ENCODE results near the gene HPSE2. TPM values are rescaled to one million over a fixed set of nuclear protein-coding genes. Genes with fewer than 3 reads are reported as not detected.

Gene HPSE2
- total RNA-seq, 4 donors from 2014 or later = 32.3 to 70.0 (median 43.6) TPM

DNA sequence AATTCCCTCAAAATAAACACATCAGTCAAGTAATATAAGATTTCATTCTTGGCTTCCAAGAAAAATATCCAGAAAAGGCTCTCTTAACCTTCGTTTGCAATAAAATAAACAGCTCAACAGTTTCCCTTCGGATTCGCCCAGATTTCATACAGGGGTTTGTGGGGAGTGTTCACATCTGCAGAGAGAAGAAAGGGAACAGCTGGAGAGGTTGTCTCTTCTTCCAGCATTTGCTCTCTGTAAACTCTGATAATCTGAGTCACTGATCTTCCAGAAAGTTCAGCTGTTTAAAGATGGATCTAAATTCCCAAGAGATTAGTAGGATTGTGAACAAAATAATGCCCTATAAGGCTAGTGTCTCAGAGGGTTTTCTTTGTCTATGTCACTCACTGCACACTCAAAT, 277.9 kb downstream of the HPSE2 start:
- 23% methylated on average over 3 of the region's 3 CpGs for WGBS
- DNase-seq (ENCODE audit: extremely low spot score) = no peak
- Histone ChIP-seq H3K9me3 (no peaks in the 10 kb centered on the region), H3K27ac (replicated peaks in 1 of 4) (peak overlapping the region; percentile 67 to 77 (median 72)), H3K4me3 (no peak overlapping the region), H3K36me3 (no peaks in the 10 kb centered on the region), H3K4me1 (peaks cover 0 to 41% (median 40%) of the 10 kb centered on the region in 4 donors), H3K27me3 (no peaks in the 10 kb centered on the region)
- TF ChIP-seq, protein P1, sequence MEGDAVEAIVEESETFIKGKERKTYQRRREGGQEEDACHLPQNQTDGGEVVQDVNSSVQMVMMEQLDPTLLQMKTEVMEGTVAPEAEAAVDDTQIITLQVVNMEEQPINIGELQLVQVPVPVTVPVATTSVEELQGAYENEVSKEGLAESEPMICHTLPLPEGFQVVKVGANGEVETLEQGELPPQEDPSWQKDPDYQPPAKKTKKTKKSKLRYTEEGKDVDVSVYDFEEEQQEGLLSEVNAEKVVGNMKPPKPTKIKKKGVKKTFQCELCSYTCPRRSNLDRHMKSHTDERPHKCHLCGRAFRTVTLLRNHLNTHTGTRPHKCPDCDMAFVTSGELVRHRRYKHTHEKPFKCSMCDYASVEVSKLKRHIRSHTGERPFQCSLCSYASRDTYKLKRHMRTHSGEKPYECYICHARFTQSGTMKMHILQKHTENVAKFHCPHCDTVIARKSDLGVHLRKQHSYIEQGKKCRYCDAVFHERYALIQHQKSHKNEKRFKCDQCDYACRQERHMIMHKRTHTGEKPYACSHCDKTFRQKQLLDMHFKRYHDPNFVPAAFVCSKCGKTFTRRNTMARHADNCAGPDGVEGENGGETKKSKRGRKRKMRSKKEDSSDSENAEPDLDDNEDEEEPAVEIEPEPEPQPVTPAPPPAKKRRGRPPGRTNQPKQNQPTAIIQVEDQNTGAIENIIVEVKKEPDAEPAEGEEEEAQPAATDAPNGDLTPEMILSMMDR (IDR thresholded peaks at IDR 0.05) = no peak
- TF ChIP-seq POLR2AphosphoS5 (IDR thresholded peaks at IDR 0.05) = no peak
- no peak for TF ChIP-seq EP300 (IDR thresholded peaks at IDR 0.05)
- TF ChIP-seq POLR2A (IDR thresholded peaks at IDR 0.05; ENCODE audit: low read depth) = no peak
- intact Hi-C loops (cut with DNase I) = no loop called here

GRCh38 chr10:98956576-98957260, 278.9 kb downstream of the HPSE2 start:
- WGBS = 52% methylated on average over 4 of the region's 4 CpGs

DNA sequence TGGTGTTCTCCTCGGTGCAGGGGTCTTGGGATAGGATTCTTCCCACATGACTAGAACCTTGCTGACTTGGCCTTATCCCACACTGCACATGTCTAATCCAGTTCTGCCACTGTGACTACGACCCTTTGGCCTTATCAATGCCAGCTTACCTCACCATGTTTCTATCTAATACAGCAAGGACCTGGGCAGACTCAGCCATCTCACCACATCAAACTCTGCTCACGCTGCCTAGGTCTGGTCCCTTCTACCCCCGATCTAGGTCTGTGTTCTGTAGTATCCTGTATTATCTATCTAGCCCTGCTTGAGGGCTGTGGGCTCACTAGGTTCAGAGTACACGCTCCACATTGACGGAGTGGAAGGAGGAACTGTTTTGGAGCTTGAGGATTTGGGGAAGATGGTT, 282.4 kb downstream of the HPSE2 start:
- H3K27me3 ChIP-seq = no peaks in the 10 kb centered on the region
- TF ChIP-seq POLR2A (IDR thresholded peaks at IDR 0.05; ENCODE audit: low read depth) (no peak), EP300 (IDR thresholded peaks at IDR 0.05) (no peak), POLR2AphosphoS5 (IDR thresholded peaks at IDR 0.05) (no peak)
- TF ChIP-seq, protein P1 (IDR thresholded peaks at IDR 0.05) = no peak
- no peak overlapping the region for H3K27ac ChIP-seq (replicated peaks in 1 of 4)
- H3K4me1 ChIP-seq = peaks cover 0 to 46% (median 28%) of the 10 kb centered on the region in 4 donors
- H3K9me3 ChIP-seq = no peaks in the 10 kb centered on the region
- H3K36me3 ChIP-seq = no peaks in the 10 kb centered on the region
- no peak for DNase-seq (ENCODE audit: extremely low spot score)
- 94% methylated on average over 6 of the region's 6 CpGs for WGBS
- H3K4me3 ChIP-seq = no peak overlapping the region
- intact Hi-C loops (cut with DNase I) = no loop called here

More at GRCh38 chr10:98956576-98957260, 278.9 kb downstream of the HPSE2 start:
- Histone ChIP-seq H3K4me1 (peaks cover 0 to 42% (median 40%) of the 10 kb centered on the region in 4 donors), H3K36me3 (no peaks in the 10 kb centered on the region), H3K9me3 (no peaks in the 10 kb centered on the region), H3K27ac (replicated peaks in 1 of 4) (peak overlapping the region; percentile 67 to 77 (median 72)), H3K4me3 (no peak overlapping the region), H3K27me3 (no peaks in the 10 kb centered on the region)
- DNase-seq (ENCODE audit: extremely low spot score) = no peak
- TF ChIP-seq POLR2AphosphoS5 (IDR thresholded peaks at IDR 0.05) = no peak
- TF ChIP-seq, protein P1 (IDR thresholded peaks at IDR 0.05) = no peak
- no peak for TF ChIP-seq EP300 (IDR thresholded peaks at IDR 0.05)
- no peak for TF ChIP-seq POLR2A (IDR thresholded peaks at IDR 0.05; ENCODE audit: low read depth)
- intact Hi-C loops (cut with DNase I) = no loop called here

DNA sequence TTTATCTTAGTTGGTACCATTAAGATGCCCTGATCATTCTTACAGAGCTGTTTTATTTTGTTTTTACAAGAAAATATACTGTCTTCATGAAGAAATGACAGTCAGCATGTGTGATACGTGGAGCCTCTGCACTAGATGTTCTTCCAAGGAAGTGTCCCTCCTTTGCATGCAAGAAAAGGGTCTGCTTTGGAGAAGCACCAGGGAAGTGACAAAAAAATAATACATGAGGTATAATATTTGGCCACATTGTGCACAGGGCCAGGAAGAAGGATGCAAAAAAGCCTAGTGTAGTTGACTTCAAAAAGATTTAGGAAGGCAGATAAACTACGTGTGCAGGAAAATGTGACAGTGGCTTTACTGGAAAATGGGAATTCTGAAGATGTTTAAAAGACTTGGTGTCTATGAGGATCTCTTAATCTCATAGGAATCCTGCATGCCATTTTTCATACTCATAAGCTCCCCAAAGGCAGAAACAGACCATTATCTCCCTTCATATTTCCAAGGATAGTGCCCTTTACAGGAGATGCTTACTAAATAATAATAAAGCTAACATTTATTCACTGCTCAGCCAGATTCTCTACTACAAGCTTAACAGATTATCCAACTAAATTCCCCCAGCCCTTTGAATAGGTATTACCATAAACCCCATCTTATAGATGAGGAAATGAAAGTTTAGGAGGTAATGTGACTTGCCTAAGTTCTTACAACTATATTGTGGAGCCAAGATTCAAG, 284.2 kb downstream of the HPSE2 start:
- Histone ChIP-seq H3K4me1 (peaks cover 0 to 28% (median 10%) of the 10 kb centered on the region in 4 donors), H3K36me3 (no peaks in the 10 kb centered on the region), H3K27me3 (no peaks in the 10 kb centered on the region), H3K4me3 (no peak overlapping the region), H3K9me3 (no peaks in the 10 kb centered on the region), H3K27ac (replicated peaks in 1 of 4) (peak overlapping the region in 2 of 4 donors; percentile 18 to 29)
- intact Hi-C loops (cut with DNase I) = no loop called here
- DNase-seq (ENCODE audit: extremely low spot score) = no peak
- TF ChIP-seq, protein P1 (IDR thresholded peaks at IDR 0.05) = no peak
- no peak for TF ChIP-seq EP300 (IDR thresholded peaks at IDR 0.05)
- TF ChIP-seq POLR2AphosphoS5 (IDR thresholded peaks at IDR 0.05) = no peak
- TF ChIP-seq POLR2A (IDR thresholded peaks at IDR 0.05; ENCODE audit: low read depth) = no peak
- 36% methylated on average over 2 of the region's 2 CpGs for WGBS

Data from esophagus muscularis mucosa (tissue), 4 donors.